ENCODE results near the gene TNFRSF21. TPM values are rescaled to one million over a fixed set of nuclear protein-coding genes. Genes with fewer than 3 reads are reported as not detected.

TNFRSF21 gene
- total RNA-seq, 1 experiment from 2014 or later, result 172 TPM

DNA sequence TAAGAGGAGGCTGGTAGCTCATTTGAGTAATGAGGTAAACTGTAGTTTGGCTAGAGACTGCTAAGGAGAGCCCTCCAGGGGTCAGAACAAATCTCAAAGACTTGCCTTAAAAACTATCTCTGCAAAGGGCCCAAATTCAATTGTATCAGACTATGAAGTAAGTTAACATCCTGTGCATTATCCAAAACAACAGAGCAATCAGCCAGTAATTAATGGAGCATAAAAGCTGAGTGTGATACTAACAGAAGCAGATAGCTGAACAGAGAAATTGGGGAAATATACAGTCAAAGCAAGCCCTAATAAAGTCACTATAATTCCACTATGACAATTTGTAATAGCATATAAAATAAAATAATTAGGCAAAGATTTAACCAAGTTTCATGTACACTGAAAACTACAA is 45.8 kb upstream of the TNFRSF21 start:
- no peak overlapping the region for H3K4me3 ChIP-seq
- no peaks in the 10 kb centered on the region for H3K79me2 ChIP-seq (ENCODE audit: low read depth)
- intact Hi-C loops (cut with micrococcal nuclease; ENCODE audit: unreplicated experiment), result no loop called here
- no peak overlapping the region for H3K27ac ChIP-seq
- no peak overlapping the region for H2AFZ ChIP-seq
- no peaks in the 10 kb centered on the region for H3K27me3 ChIP-seq (ENCODE audit: insufficient read depth, low read depth)
- no peak overlapping the region for H3K4me2 ChIP-seq
- no peak for DNase-seq
- H3K36me3 ChIP-seq (ENCODE audit: low read depth), result no peaks in the 10 kb centered on the region
- H3K4me1 ChIP-seq (replicated peaks; ENCODE audit: insufficient read depth), result no peaks in the 10 kb centered on the region
- ChIA-PET POLR2A (ENCODE audit: unreplicated experiment) (no interaction called here), CTCF (no interaction called here)
- no peaks in the 10 kb centered on the region for H3K9me3 ChIP-seq (ENCODE audit: insufficient read depth, low read depth)
- no peaks in the 10 kb centered on the region for H4K20me1 ChIP-seq (ENCODE audit: insufficient read depth)
- BruUV-seq (replicated peaks), result no TSS peak
- no peak for TF ChIP-seq EZH2 (IDR thresholded peaks at IDR 0.05; ENCODE audit: low read depth)
- TF ChIP-seq, protein P1, sequence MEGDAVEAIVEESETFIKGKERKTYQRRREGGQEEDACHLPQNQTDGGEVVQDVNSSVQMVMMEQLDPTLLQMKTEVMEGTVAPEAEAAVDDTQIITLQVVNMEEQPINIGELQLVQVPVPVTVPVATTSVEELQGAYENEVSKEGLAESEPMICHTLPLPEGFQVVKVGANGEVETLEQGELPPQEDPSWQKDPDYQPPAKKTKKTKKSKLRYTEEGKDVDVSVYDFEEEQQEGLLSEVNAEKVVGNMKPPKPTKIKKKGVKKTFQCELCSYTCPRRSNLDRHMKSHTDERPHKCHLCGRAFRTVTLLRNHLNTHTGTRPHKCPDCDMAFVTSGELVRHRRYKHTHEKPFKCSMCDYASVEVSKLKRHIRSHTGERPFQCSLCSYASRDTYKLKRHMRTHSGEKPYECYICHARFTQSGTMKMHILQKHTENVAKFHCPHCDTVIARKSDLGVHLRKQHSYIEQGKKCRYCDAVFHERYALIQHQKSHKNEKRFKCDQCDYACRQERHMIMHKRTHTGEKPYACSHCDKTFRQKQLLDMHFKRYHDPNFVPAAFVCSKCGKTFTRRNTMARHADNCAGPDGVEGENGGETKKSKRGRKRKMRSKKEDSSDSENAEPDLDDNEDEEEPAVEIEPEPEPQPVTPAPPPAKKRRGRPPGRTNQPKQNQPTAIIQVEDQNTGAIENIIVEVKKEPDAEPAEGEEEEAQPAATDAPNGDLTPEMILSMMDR (conservative IDR thresholded peaks at IDR 0.05), result no peak
- H3F3A ChIP-seq (ENCODE audit: insufficient read depth, low read depth), result no peaks in the 10 kb centered on the region
- H3K9me2 ChIP-seq (ENCODE audit: insufficient read depth), result no peaks in the 10 kb centered on the region

DNA sequence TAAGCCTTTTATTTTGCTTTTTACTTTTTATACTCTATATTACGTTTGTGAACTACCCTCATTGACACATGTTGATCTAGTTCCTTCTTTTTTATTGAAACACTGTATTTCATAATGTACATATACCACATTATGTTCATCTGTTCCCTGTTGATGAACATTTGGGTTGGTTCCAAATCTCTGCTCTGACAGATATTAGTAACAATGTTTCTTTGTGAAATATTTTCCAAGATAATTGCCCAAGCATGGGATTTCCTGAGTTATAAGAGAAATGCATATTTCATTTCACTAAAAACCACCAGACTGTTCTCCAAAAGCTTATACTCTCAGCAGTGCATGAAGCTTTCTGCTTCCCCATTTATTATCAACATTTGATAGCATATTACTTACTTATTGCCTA is 44.2 kb upstream of the TNFRSF21 start:
- no peaks in the 10 kb centered on the region for H3K36me3 ChIP-seq (ENCODE audit: low read depth)
- no peak overlapping the region for H3K4me2 ChIP-seq
- no TSS peak for BruUV-seq (replicated peaks)
- H3K79me2 ChIP-seq (ENCODE audit: low read depth), result no peaks in the 10 kb centered on the region
- H3K9me2 ChIP-seq (ENCODE audit: insufficient read depth), result no peaks in the 10 kb centered on the region
- no peaks in the 10 kb centered on the region for H3K9me3 ChIP-seq (ENCODE audit: insufficient read depth, low read depth)
- H4K20me1 ChIP-seq (ENCODE audit: insufficient read depth), result no peaks in the 10 kb centered on the region
- H3K27ac ChIP-seq, result no peak overlapping the region
- intact Hi-C loops (cut with micrococcal nuclease; ENCODE audit: unreplicated experiment), result no loop called here
- H3K4me1 ChIP-seq (replicated peaks; ENCODE audit: insufficient read depth), result no peaks in the 10 kb centered on the region
- no peak for DNase-seq
- no peaks in the 10 kb centered on the region for H3F3A ChIP-seq (ENCODE audit: insufficient read depth, low read depth)
- no peak overlapping the region for H2AFZ ChIP-seq
- H3K27me3 ChIP-seq (ENCODE audit: insufficient read depth, low read depth), result no peaks in the 10 kb centered on the region
- TF ChIP-seq EZH2 (IDR thresholded peaks at IDR 0.05; ENCODE audit: low read depth), result no peak
- TF ChIP-seq, protein P1 (conservative IDR thresholded peaks at IDR 0.05), result no peak
- H3K4me3 ChIP-seq, result no peak overlapping the region
- ChIA-PET POLR2A (ENCODE audit: unreplicated experiment) (no interaction called here), CTCF (no interaction called here)

DNA sequence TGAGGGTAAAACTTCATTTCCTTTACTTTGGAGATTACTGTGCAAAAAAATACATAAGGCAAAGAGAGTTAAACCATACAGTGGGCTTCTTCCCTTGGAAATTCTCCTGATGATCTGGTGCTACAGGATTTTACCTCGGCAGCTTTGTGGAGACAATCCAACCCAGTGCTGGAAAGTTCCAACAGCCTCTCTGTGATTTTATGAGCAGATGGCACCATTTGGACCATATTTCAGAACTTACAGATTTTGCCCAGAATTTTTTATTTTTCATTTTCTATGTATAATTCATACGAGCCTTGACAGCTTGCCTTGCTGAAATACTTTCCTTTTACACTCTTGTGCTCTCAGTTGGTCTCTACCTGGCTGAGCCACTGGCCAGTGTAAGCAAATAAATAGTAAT is 43.3 kb upstream of the TNFRSF21 start:
- no peaks in the 10 kb centered on the region for H3K9me3 ChIP-seq (ENCODE audit: insufficient read depth, low read depth)
- CTCF ChIA-PET, result no interaction called here
- H3K36me3 ChIP-seq (ENCODE audit: low read depth), result no peaks in the 10 kb centered on the region
- intact Hi-C loops (cut with micrococcal nuclease; ENCODE audit: unreplicated experiment), result no loop called here
- no peaks in the 10 kb centered on the region for H4K20me1 ChIP-seq (ENCODE audit: insufficient read depth)
- no peak overlapping the region for H2AFZ ChIP-seq
- TF ChIP-seq EZH2 (IDR thresholded peaks at IDR 0.05; ENCODE audit: low read depth), result no peak
- TF ChIP-seq, protein P1 (conservative IDR thresholded peaks at IDR 0.05), result no peak
- POLR2A ChIA-PET (ENCODE audit: unreplicated experiment), result no interaction called here
- H3K4me2 ChIP-seq, result no peak overlapping the region
- H3F3A ChIP-seq (ENCODE audit: insufficient read depth, low read depth), result no peaks in the 10 kb centered on the region
- H3K9me2 ChIP-seq (ENCODE audit: insufficient read depth), result no peaks in the 10 kb centered on the region
- no peaks in the 10 kb centered on the region for H3K4me1 ChIP-seq (replicated peaks; ENCODE audit: insufficient read depth)
- no peak overlapping the region for H3K27ac ChIP-seq
- BruUV-seq (replicated peaks), result no TSS peak
- no peaks in the 10 kb centered on the region for H3K79me2 ChIP-seq (ENCODE audit: low read depth)
- H3K27me3 ChIP-seq (ENCODE audit: insufficient read depth, low read depth), result no peaks in the 10 kb centered on the region
- no peak overlapping the region for H3K4me3 ChIP-seq
- no peak for DNase-seq
